GM12878 (cell line): ENCODE measurements around the gene DAD1. TPM values are rescaled to one million over a fixed set of nuclear protein-coding genes. Genes with fewer than 3 reads are reported as not detected.

Experiments
- ATAC-seq: fragments of 200-7000 bp; cut with Tn5 transposase; 3 replicates; pipeline ENCODE4 v1.9.1; 2020; ENCODE audit warnings: mild to moderate bottlenecking, moderate library complexity
- BruUV-seq: library from RNA; stranded (reverse); fragments of 400-500 nt; replicated peaks from 2 replicates; lab custom pipeline; 2021; lab: Mats Ljungman, UMichigan
- CTCF ChIA-PET: fragments of 300-600 bp; sonication (Branson Sonifier 250); formaldehyde crosslinking; extraction: SDS; loops from one replicate; lab custom pipeline; 2021; ENCODE audit warnings: inconsistent platforms; lab: Yijun Ruan, JAX
- POLR2A ChIA-PET: fragments of 350-600 bp; formaldehyde crosslinking; extraction: SDS; loops from one replicate; lab custom pipeline; 2021; ENCODE audit warnings: inconsistent platforms; lab: Charles Lee
- RAD21 ChIA-PET: fragments of 300-600 bp; sonication (Branson Sonifier 250); formaldehyde crosslinking; loops from one replicate; lab custom pipeline; 2023; ENCODE audit warnings: antibody characterized with exemption; ENCODE audit not compliant: unreplicated experiment; lab: Charles Lee
- SMC1A ChIA-PET: fragments of 300-600 bp; sonication (Branson Sonifier 250); formaldehyde crosslinking; loops from one replicate; lab custom pipeline; 2023; ENCODE audit not compliant: unreplicated experiment, uncharacterized antibody; lab: Charles Lee
- DNase-seq: peaks from one replicate; pipeline ENCODE4 v3.0.0-alpha.2; 2011; ENCODE audit warnings: low read depth, low spot score
- FAIRE-seq: peaks from 3 replicates; lab custom pipeline; 2011; peaks lifted over from hg19 to GRCh38; lab: Jason Lieb, UNC
- H2AFZ ChIP-seq: 2 replicates; pipeline ENCODE4 v1.6.0; 2011; ENCODE audit warnings: low read depth, low read length, control low read depth; ENCODE audit not compliant: control insufficient read depth
- H3K27ac ChIP-seq: 2 replicates; pipeline ENCODE4 v1.5.1; 2011; ENCODE audit warnings: control low read depth; ENCODE audit not compliant: control insufficient read depth, insufficient read depth
- H3K27me3 ChIP-seq, 2 experiments: replicated peaks in 1 of 2; 2 replicates each; pipeline versions ENCODE4 v1.6.0 to v1.6.1; 2011; ENCODE audit warnings: low read length in 1 of 2; ENCODE audit not compliant: control insufficient read depth in 2 of 2, insufficient read depth in 2 of 2
- H3K36me3 ChIP-seq, 2 experiments: 2 replicates each; pipeline ENCODE4 v1.5.1; 2011; ENCODE audit warnings: low read length in 1 of 2; ENCODE audit not compliant: control insufficient read depth in 2 of 2, insufficient read depth in 2 of 2
- H3K4me1 ChIP-seq: 2 replicates; pipeline ENCODE4 v1.6.1; 2011; ENCODE audit warnings: mild to moderate bottlenecking, low read length, moderate library complexity, mixed read lengths; ENCODE audit not compliant: control insufficient read depth, insufficient read depth
- H3K4me2 ChIP-seq: 2 replicates; pipeline ENCODE4 v1.6.0; 2011; ENCODE audit warnings: control low read depth; ENCODE audit not compliant: control insufficient read depth, insufficient read depth
- H3K4me3 ChIP-seq: fragments of 200-600 bp; sonication (generic); 2 replicates; pipeline ENCODE4 v1.5.1; 2016
- H3K79me2 ChIP-seq: 2 replicates; pipeline ENCODE4 v1.6.0; 2011; ENCODE audit warnings: low read length; ENCODE audit not compliant: control insufficient read depth, insufficient read depth
- H3K9ac ChIP-seq: 2 replicates; pipeline ENCODE4 v1.8.0; 2011; ENCODE audit warnings: low read length, control low read depth, mixed read lengths; ENCODE audit not compliant: control insufficient read depth, insufficient read depth
- H3K9me3 ChIP-seq: replicated peaks from 3 replicates; pipeline ENCODE4 v1.5.1; 2011; ENCODE audit warnings: mild to moderate bottlenecking, low read length; ENCODE audit not compliant: control insufficient read depth, insufficient read depth
- H4K20me1 ChIP-seq: 2 replicates; pipeline ENCODE4 v1.6.0; 2011; ENCODE audit not compliant: control insufficient read depth, insufficient read depth
- BCLAF1 ChIP-seq: fragments of 450-650 bp; IDR thresholded peaks from 2 replicates; pipeline ENCODE4 v1.6.1; 2017; ENCODE audit warnings: antibody characterized with exemption, mild to moderate bottlenecking, moderate library complexity
- CREB1 ChIP-seq: IDR thresholded peaks from 2 replicates; pipeline ENCODE4 v1.6.1; 2012; ENCODE audit warnings: low read depth, mild to moderate bottlenecking, inconsistent platforms
- CREM ChIP-seq: IDR thresholded peaks from 2 replicates; pipeline ENCODE4 v1.6.1; 2014; ENCODE audit warnings: antibody characterized with exemption, low read depth
- CTCF ChIP-seq, 3 experiments: IDR thresholded peaks in 2 of 3; conservative IDR thresholded peaks in 1 of 3; 2 replicates each; pipeline ENCODE4 v1.5.1; 2011; ENCODE audit warnings: low read depth in 3 of 3, low read length in 3 of 3, mild to moderate bottlenecking in 3 of 3, control low read depth in 2 of 3, moderate library complexity in 2 of 3, inconsistent platforms in 1 of 3, mixed read lengths in 1 of 3; ENCODE audit not compliant: control insufficient read depth in 2 of 3, insufficient read depth in 1 of 3; ENCODE audit errors: extremely low read depth in 1 of 3
- HDAC2 ChIP-seq: fragments of 200-600 bp; sonication (generic); IDR thresholded peaks from 2 replicates; pipeline ENCODE4 v1.6.1; 2017
- KAT2A ChIP-seq: conservative IDR thresholded peaks from 2 replicates; pipeline ENCODE4 v1.6.1; 2011; ENCODE audit warnings: low read depth, low read length; ENCODE audit not compliant: control insufficient read depth
- MEF2A ChIP-seq: IDR thresholded peaks from 2 replicates; pipeline ENCODE4 v1.6.1; 2011; ENCODE audit warnings: low read depth, mild to moderate bottlenecking, low read length, moderate library complexity; ENCODE audit not compliant: insufficient read depth
- NFXL1 ChIP-seq: fragments of 450-650 bp; IDR thresholded peaks from 2 replicates; pipeline ENCODE4 v1.6.1; 2017; ENCODE audit warnings: antibody characterized with exemption, mild to moderate bottlenecking, borderline replicate concordance
- NR2C1 ChIP-seq: fragments of 450-650 bp; IDR thresholded peaks from 2 replicates; pipeline ENCODE4 v1.6.1; 2017; ENCODE audit warnings: antibody characterized with exemption, mild to moderate bottlenecking, moderate library complexity
- NR2F1 ChIP-seq: fragments of 450-650 bp; conservative IDR thresholded peaks from 2 replicates; pipeline ENCODE4 v1.6.1; 2017; ENCODE audit warnings: mild to moderate bottlenecking
- POU2F2 ChIP-seq: IDR thresholded peaks from 3 replicates; pipeline ENCODE4 v1.6.1; 2011; ENCODE audit warnings: low read depth, mild to moderate bottlenecking, low read length, borderline replicate concordance
- RFX5 ChIP-seq: IDR thresholded peaks from 2 replicates; pipeline ENCODE4 v1.6.1; 2011; ENCODE audit warnings: low read depth, low read length, improper control_type of control experiment
- SMARCA5 ChIP-seq: fragments of 450-650 bp; IDR thresholded peaks from 2 replicates; pipeline ENCODE4 v1.6.1; 2017; ENCODE audit warnings: mild to moderate bottlenecking
- WGBS: methylation state at CpG from one replicate; pipeline ENCODE4 v1.1.6; 2016; ENCODE audit warnings: low lambda C conversion rate; ENCODE audit not compliant: insufficient replicate concordance, insufficient coverage; ENCODE audit errors: missing lambda C conversion rate; 5-methylcytosine and 5-hydroxymethylcytosine counted together
- in situ Hi-C: fragments of 300-500 bp; cut with MboI; formaldehyde crosslinking; loops from 9 replicates; pipeline ENCODE4 v1.14.3; 2018; ENCODE audit warnings: mixed read lengths
- intact Hi-C: fragments of 100-400 bp; cut with micrococcal nuclease; formaldehyde crosslinking; loops from one replicate; pipeline ENCODE4 v1.14.2; 2022; ENCODE audit not compliant: unreplicated experiment
- polyA plus RNA-seq, 11 experiments: library from polyadenylated mRNA; depleted of rRNA in 4 of 11; unstranded in 6 of 11; stranded (reverse) in 5 of 11; fragments of >200 nt; fragmentation: Nextera tagmentation in 4 of 11; fragmentation: Illumina TruSeq in 1 of 11; extraction: Ambion mirVana in 4 of 11; extraction: Trizol in 1 of 11; gene quantifications; 1 replicate in 1 of 11; 2 replicates in 10 of 11; pipeline versions ENCODE4 v1.2.1 to v1.2.3, GENCODE V29; 2011 to 2016; ENCODE audit warnings: inconsistent platforms in 2 of 11, missing spikeins in 2 of 11, low read depth in 1 of 11
- total RNA-seq, 4 experiments: library from RNA; depleted of rRNA in 3 of 4; stranded (reverse); fragments of >200 nt in 3 of 4; fragmentation: Illumina TruSeq in 1 of 4; extraction: Trizol in 1 of 4; gene quantifications; 2 replicates each; pipeline versions ENCODE4 v1.2.1 to v1.2.3, GENCODE V29; 2013 to 2021

DAD1 gene
- total and polyA plus RNA-seq, 10 of the 15 experiments (the other 5 are each of a cell fraction or from before 2014, with no cell fraction given) = 161 to 920 (median 319) TPM

GRCh38 chr14:22614240-22614799, 25.3 kb upstream of the DAD1 start:
- BruUV-seq = no TSS peak
- no peak for DNase-seq

GRCh38 chr14:22613736-22614239, 24.8 kb upstream of the DAD1 start:
- in situ Hi-C loops = no loop called here
- peaks cover 5% of the 10 kb centered on the region for H3K4me1 ChIP-seq
- intact Hi-C loops = no loop called here
- FAIRE-seq (no peak), DNase-seq (no peak), ATAC-seq (no peak)
- H3K27ac ChIP-seq = no peak overlapping the region
- SMC1A ChIA-PET = interaction anchor here (1.1 kb wide), 1 partner anchor 39 kb away, joined by 4 read pairs; no protein-coding TSS in a partner anchor
- H3K79me2 ChIP-seq = no peaks in the 10 kb centered on the region
- WGBS = 58% methylated on average over 3 of the region's 3 CpGs
- no peak overlapping the region for H3K4me2 ChIP-seq
- no peaks in the 10 kb centered on the region for H4K20me1 ChIP-seq
- no peak overlapping the region for H3K9ac ChIP-seq
- H3K27me3 ChIP-seq = no peaks in the 10 kb centered on the region
- no peak overlapping the region for H3K4me3 ChIP-seq
- peaks cover 0 to 7% of the 10 kb centered on the region in 2 experiments; a peak in 2 of 4 replicates for H3K36me3 ChIP-seq
- BruUV-seq = no TSS peak
- no peak overlapping the region for H2AFZ ChIP-seq
- H3K9me3 ChIP-seq = no peaks in the 10 kb centered on the region; the same call in 2 of the 3 replicates
- POLR2A ChIA-PET = interaction anchor here (0.6 kb wide), 1 partner anchor 24 kb away, joined by 5 read pairs; no protein-coding TSS in a partner anchor
- CTCF ChIA-PET = interaction anchor here (1.0 to 1.3 kb wide), 2 partner anchors 42 to 392 kb away, joined by 3 read pairs; no protein-coding TSS in a partner anchor
- RAD21 ChIA-PET = interaction anchor here (0.6 kb wide), 1 partner anchor 1633 kb away, joined by 3 read pairs; no protein-coding TSS in a partner anchor
- TF ChIP-seq RFX5 (no peak), CREB1 (no peak), POU2F2 (no peak), NR2C1 (no peak), SMARCA5 (no peak), CTCF (IDR thresholded peaks at IDR 0.05 in 2 of 3, conservative IDR thresholded peaks at IDR 0.05 in 1 of 3; ENCODE audit: control insufficient read depth in 2 of 3, extremely low read depth in 1 of 3, insufficient read depth in 1 of 3, low read depth in 3 of 3, low read length in 3 of 3) (no peak), NFXL1 (no peak), NR2F1 (no peak), KAT2A (no peak), BCLAF1 (no peak)

More at GRCh38 chr14:22614240-22614799, 25.3 kb upstream of the DAD1 start:
- WGBS = 23% methylated on average over 6 of the region's 6 CpGs
- Histone ChIP-seq H3K36me3 (peaks cover 0 to 7% of the 10 kb centered on the region in 2 experiments; a peak in 2 of 4 replicates), H3K4me3 (no peak overlapping the region), H3K4me1 (peaks cover 5% of the 10 kb centered on the region), H4K20me1 (no peaks in the 10 kb centered on the region), H3K27me3 (no peaks in the 10 kb centered on the region), H2AFZ (no peak overlapping the region), H3K79me2 (no peaks in the 10 kb centered on the region), H3K9me3 (no peaks in the 10 kb centered on the region; the same call in 2 of the 3 replicates), H3K9ac (no peak overlapping the region), H3K27ac (no peak overlapping the region), H3K4me2 (no peak overlapping the region)
- in situ Hi-C loops (no loop called here), intact Hi-C loops (no loop called here)
- FAIRE-seq = no peak
- SMC1A ChIA-PET = no interaction called here
- RAD21 ChIA-PET = no interaction called here
- peak; percentile 41; the same call in 2 of the 3 replicates for ATAC-seq
- POLR2A ChIA-PET = interaction anchor here (0.6 kb wide), 1 partner anchor 24 kb away, joined by 5 read pairs; no protein-coding TSS in a partner anchor
- CTCF ChIA-PET = interaction anchor here (1.3 kb wide), 1 partner anchor 392 kb away, joined by 3 read pairs; no protein-coding TSS in a partner anchor
- 0 out of 2 replicates have a peak, but pooled peaks have one; percentile 12 for TF ChIP-seq MEF2A
- TF ChIP-seq CREM = 0 out of 2 replicates have a peak, but pooled peaks have one; percentile 8
- TF ChIP-seq HDAC2 = no peak
